ENCODE data around the gene KIAA0319L. TPM values are rescaled to one million over a fixed set of nuclear protein-coding genes. Genes with fewer than 3 reads are reported as not detected.
A peak's percentile ranks its signal among the peaks of the same experiment; 100 is the strongest.

The KIAA0319L gene
- total and polyA plus RNA-seq, 2 experiments from 2014 or later: 27.2 to 75.1 TPM

DNA sequence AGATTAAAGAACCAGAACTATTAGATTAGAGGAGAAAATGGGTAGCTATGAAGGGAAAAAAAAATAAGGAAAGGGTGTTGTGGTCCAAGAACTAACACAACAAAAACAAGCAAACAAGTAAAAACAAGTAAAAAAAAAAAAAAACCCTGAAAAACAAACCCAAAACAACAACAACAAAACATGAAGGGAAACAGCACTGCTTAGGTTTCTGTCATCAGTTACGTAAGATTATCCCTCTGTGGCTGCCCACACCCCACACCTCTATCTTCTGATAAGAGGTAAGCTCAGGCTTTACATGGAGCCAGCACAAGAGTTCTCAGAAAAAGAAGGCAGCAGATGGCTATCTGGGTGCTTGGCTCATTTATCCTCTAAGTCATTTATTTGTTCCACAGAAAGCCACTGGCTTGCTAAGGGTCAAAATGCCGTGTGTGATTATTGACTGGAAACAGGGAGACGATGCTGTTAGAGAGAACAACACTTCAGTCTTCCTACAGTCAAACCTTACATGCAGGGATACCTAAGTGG lies 57.5 kb downstream of the KIAA0319L start:
- H4K20me1 ChIP-seq (replicated peaks; ENCODE audit: insufficient read depth): peaks cover 10% of the 10 kb centered on the region; the same call in 1 of the 2 replicates
- DNase-seq (ENCODE audit: low spot score): no peak

GRCh38 chr1:35499231-35499630 lies 58.0 kb downstream of the KIAA0319L start:
- Mint-ChIP-seq H3K4me1 (no peaks in the 10 kb centered on the region), H3K4me3 (no peak overlapping the region), H3K9me3 (no peaks in the 10 kb centered on the region; the same call in 2 of the 3 replicates), H3K36me3 (ENCODE audit: low read depth) (peaks cover 4% of the 10 kb centered on the region; the same call in 2 of the 3 replicates), H3K27ac (no peak overlapping the region), H3K27me3 (ENCODE audit: insufficient read depth, low read depth, poor library complexity) (no peaks in the 10 kb centered on the region)
- H2AFZ ChIP-seq: no peak overlapping the region
- 0 out of 2 replicates have a peak, but pooled peaks cover 3% of the 10 kb centered on the region for H3F3A ChIP-seq (replicated peaks; ENCODE audit: low read depth)
- ATAC-seq (no peak), DNase-seq (ENCODE audit: low spot score) (no peak)
- H4K20me1 ChIP-seq (replicated peaks; ENCODE audit: insufficient read depth): 0 out of 2 replicates have a peak, but pooled peaks cover 10% of the 10 kb centered on the region
- H3K79me2 ChIP-seq (replicated peaks; ENCODE audit: insufficient read depth): no peaks in the 10 kb centered on the region
- H3K36me3 ChIP-seq (ENCODE audit: insufficient read depth): no peaks in the 10 kb centered on the region
- H3K4me3 ChIP-seq: no peak overlapping the region
- TF ChIP-seq EZH2 (IDR thresholded peaks at IDR 0.05; ENCODE audit: low read depth, unreplicated experiment): no peak
- H3K9me2 ChIP-seq (ENCODE audit: insufficient read depth): no peaks in the 10 kb centered on the region
- H3K27ac ChIP-seq (ENCODE audit: low read depth): no peak overlapping the region
- H3K27me3 ChIP-seq (ENCODE audit: insufficient read depth): no peaks in the 10 kb centered on the region
- no peaks in the 10 kb centered on the region for H3K4me1 ChIP-seq (ENCODE audit: insufficient read depth)
- H3K4me2 ChIP-seq: no peak overlapping the region

More for the DNA sequence above, 57.5 kb downstream of the KIAA0319L start:
- H3K27ac Mint-ChIP-seq: no peak overlapping the region
- peaks cover 3% of the 10 kb centered on the region for H3K36me3 Mint-ChIP-seq (ENCODE audit: low read depth)
- Histone ChIP-seq H3F3A (replicated peaks; ENCODE audit: low read depth) (0 out of 2 replicates have a peak, but pooled peaks cover 3% of the 10 kb centered on the region), H2AFZ (no peak overlapping the region), H3K79me2 (replicated peaks; ENCODE audit: insufficient read depth) (no peaks in the 10 kb centered on the region), H3K9me2 (ENCODE audit: insufficient read depth) (no peaks in the 10 kb centered on the region), H3K27ac (ENCODE audit: low read depth) (no peak overlapping the region), H3K4me1 (ENCODE audit: insufficient read depth) (no peaks in the 10 kb centered on the region), H3K36me3 (ENCODE audit: insufficient read depth) (no peaks in the 10 kb centered on the region), H3K4me2 (no peak overlapping the region), H3K4me3 (no peak overlapping the region), H3K27me3 (ENCODE audit: insufficient read depth) (no peaks in the 10 kb centered on the region)
- H3K4me1 Mint-ChIP-seq: no peaks in the 10 kb centered on the region
- no peaks in the 10 kb centered on the region for H3K27me3 Mint-ChIP-seq (ENCODE audit: insufficient read depth, low read depth, poor library complexity)
- no peak for TF ChIP-seq ETS1 (IDR thresholded peaks at IDR 0.05)
- H3K9me3 Mint-ChIP-seq: no peaks in the 10 kb centered on the region
- ATAC-seq: peak; percentile 32; the same call in 2 of the 3 replicates
- H3K4me3 Mint-ChIP-seq: no peak overlapping the region

GRCh38 chr1:35497571-35497970 lies 59.6 kb downstream of the KIAA0319L start:
- Histone ChIP-seq H3F3A (replicated peaks; ENCODE audit: low read depth) (no peaks in the 10 kb centered on the region), H3K4me2 (no peak overlapping the region), H3K27me3 (ENCODE audit: insufficient read depth) (no peaks in the 10 kb centered on the region), H3K9me2 (ENCODE audit: insufficient read depth) (no peaks in the 10 kb centered on the region), H3K4me1 (ENCODE audit: insufficient read depth) (no peaks in the 10 kb centered on the region), H4K20me1 (replicated peaks; ENCODE audit: insufficient read depth) (0 out of 2 replicates have a peak, but pooled peaks cover under 1% of the 10 kb centered on the region), H3K36me3 (ENCODE audit: insufficient read depth) (no peaks in the 10 kb centered on the region), H3K79me2 (replicated peaks; ENCODE audit: insufficient read depth) (no peaks in the 10 kb centered on the region), H2AFZ (no peak overlapping the region), H3K4me3 (no peak overlapping the region), H3K27ac (ENCODE audit: low read depth) (no peak overlapping the region)
- Mint-ChIP-seq H3K9me3 (no peaks in the 10 kb centered on the region; the same call in 2 of the 3 replicates), H3K4me3 (no peak overlapping the region), H3K27me3 (ENCODE audit: insufficient read depth, low read depth, poor library complexity) (no peaks in the 10 kb centered on the region), H3K36me3 (ENCODE audit: low read depth) (peaks cover 19% of the 10 kb centered on the region), H3K27ac (no peak overlapping the region), H3K4me1 (no peaks in the 10 kb centered on the region)
- ATAC-seq (no peak), DNase-seq (ENCODE audit: low spot score) (no peak)
- no peak for TF ChIP-seq NANOG (IDR thresholded peaks at IDR 0.05; ENCODE audit: borderline replicate concordance)
- no peak for TF ChIP-seq STAT1 (IDR thresholded peaks at IDR 0.05; ENCODE audit: unreplicated experiment)
- no peak for TF ChIP-seq REST (IDR thresholded peaks at IDR 0.05; ENCODE audit: unreplicated experiment)
- TF ChIP-seq CREB1 (CRISPR knock-in tag; IDR thresholded peaks at IDR 0.05; ENCODE audit: low read depth): no peak
- TF ChIP-seq POLR2AphosphoS5 (IDR thresholded peaks at IDR 0.05; ENCODE audit: low read depth): no peak
- no peak for TF ChIP-seq ZNF114 (CRISPR knock-in tag; IDR thresholded peaks at IDR 0.05)

Data from GM23338 (cell line).